Bone marrow (tissue), 2 donors: ENCODE measurements around the gene HRH2.

Source experiments
- DNase-seq, 2 donors: peaks; one replicate each; lab custom pipeline; 2025; lab: John Stamatoyannopoulos, UW

The HRH2 gene

DNA sequence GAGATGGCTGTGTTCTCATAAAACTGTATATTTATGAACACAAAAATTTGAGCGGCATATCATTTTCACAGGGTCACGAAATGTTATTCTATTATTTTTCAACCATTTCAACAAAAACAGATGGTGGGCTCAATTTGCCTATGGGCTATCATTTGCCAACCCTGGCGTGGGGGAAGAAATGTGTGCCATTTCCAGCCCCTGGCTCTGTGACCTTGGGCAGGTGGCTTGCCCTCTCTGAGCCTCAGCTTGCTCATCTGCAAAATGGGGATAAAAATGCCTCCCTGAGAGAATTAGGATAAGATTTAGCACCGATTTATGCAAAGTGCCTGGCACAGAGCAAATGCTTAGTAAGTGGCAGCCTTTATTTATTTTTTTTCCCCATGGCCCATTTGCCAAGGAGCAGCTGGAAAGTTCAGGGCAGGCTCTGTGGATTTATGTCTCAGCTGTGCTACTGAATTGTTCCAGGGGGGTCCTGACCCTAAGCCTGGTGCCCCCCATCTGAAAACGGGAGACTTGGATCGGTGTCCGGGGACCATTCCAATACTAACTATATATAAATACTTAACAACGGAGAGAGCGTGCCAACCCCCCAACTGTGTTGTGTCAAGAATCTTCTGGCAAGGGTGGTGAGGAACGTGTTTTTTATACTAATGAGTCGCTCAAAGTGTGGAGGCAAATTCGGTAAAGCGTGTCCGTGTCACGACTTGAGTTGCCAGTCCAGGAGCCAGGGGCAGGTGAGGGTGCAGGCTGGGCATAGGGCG lies 34.5 kb downstream of the HRH2 start:
- DNase-seq: no peak

DNA sequence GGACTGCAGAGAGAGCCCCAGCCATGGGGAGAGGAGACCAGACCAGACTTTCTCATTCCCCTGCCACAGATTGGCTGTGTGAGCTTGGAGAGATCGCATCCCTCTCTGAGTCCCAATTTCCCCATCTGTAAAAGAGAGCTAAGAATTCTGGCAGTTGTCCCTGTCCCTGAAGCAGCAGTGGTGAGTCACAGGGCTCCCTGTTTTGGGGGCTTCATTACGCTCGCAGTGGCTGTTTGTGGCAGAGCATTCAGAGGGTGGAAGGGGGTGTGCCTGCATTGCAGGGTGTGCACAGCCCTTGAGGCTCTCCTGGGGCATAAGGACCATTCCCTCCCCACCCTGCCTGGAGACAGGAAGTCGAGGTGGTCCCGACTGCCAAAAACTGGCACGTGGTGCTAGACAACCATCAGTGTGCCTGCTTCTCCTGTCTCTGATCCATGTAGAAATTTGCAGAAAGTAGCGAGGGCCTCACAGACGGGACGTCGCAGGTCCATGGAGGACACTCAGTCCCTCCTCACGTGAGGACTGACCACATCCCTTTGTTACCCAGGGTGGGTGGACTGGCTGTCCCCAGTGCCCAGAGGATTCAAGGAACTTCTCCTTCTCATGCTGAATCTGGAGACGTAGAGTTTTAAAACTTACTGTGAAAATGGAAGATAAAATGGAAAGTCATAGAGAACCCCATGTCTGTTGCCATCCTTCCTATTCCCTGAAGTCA lies 35.3 kb downstream of the HRH2 start:
- no peak for DNase-seq

GRCh38 chr5:175693741-175694140 lies 35.9 kb downstream of the HRH2 start:
- DNase-seq: no peak

DNA sequence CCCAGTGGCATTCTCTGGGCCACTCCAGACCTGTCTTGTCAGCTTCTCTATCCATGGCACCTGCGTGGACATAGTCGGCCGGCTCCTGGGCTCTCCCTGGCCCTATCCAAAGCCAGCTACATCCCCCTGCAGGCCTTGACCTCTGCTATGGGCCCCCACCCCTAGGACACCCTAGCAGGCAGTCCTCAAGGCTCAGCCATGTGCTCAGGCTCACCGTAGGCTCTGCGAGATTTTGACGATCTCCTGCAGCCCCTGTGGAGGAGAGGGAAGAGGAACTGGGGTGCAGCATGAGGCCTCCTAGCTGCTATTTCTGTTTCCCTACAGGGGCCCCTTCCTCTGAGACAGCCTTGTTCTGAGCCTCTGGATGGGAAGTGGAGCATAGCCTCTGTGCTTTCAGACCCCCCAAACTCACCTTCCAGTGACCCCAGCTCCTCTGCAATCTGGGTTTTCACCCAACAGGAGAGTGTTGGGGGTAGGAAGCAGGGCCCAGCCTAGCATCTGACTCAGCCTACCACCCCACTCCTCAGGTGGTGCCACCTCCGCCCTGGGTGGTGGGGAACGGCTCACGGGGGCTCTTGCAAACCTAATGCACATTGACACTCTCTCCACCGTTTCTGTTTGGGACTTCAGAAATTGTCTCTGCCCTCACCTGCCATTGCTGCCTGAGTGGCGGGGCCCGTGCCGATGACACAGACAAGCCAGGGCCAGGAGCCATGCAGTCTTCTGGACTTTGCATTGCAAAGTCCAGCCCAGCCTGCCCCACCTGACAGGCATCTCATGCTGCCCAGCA lies 36.7 kb downstream of the HRH2 start:
- peak in 1 of 2 donors; percentile 16 for DNase-seq

GRCh38 chr5:175695161-175696126 lies 37.6 kb downstream of the HRH2 start:
- no peak for DNase-seq

- peak; percentile 64 to 72 for DNase-seq
Measured at GRCh38 chr5:175696139-175696854, 38.4 kb downstream of the HRH2 start.

GRCh38 chr5:175696855-175697198 lies 39.0 kb downstream of the HRH2 start:
- DNase-seq: no peak

GRCh38 chr5:175697846-175698245 lies 40.0 kb downstream of the HRH2 start:
- no peak for DNase-seq

DNA sequence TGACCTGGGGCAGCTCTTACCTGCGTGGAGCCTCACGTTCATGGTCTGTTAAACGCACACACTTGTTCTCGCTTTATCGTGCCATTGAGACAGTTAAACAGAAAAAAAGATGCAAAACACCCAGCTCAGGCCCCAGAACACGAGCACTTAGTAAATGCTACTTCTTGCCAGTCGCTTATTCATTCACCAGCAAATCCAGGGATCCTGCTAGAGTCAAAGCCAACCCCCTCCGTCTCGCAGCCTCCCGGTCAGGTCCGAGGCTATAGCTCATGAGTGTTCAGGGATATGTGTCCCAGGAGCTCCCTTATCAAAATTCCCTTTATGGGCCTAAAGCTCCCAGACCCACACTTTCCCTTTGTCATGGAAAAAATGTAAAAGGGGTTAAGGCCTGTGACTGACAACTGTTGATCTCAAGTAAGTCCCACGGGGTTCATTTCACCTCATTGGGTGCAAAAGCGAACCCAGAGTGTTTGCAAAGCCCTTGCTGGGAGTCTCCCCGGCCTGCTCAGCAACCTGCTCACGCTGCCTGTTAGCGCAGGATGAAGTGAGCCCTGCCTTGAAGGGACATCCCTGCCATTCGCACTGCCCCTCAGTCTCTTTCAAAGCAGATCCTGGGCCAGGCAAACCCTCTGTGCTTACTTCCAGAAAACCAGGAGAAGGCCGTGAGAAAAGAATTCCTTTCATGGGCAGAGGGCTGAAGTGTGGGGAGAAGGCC lies 40.7 kb downstream of the HRH2 start:
- no peak for DNase-seq

GRCh38 chr5:175700991-175701390 lies 43.1 kb downstream of the HRH2 start:
- no peak for DNase-seq

GRCh38 chr5:175701797-175702196 lies 43.9 kb downstream of the HRH2 start:
- no peak for DNase-seq

GRCh38 chr5:175706499-175706898 lies 48.6 kb downstream of the HRH2 start:
- no peak for DNase-seq

DNA sequence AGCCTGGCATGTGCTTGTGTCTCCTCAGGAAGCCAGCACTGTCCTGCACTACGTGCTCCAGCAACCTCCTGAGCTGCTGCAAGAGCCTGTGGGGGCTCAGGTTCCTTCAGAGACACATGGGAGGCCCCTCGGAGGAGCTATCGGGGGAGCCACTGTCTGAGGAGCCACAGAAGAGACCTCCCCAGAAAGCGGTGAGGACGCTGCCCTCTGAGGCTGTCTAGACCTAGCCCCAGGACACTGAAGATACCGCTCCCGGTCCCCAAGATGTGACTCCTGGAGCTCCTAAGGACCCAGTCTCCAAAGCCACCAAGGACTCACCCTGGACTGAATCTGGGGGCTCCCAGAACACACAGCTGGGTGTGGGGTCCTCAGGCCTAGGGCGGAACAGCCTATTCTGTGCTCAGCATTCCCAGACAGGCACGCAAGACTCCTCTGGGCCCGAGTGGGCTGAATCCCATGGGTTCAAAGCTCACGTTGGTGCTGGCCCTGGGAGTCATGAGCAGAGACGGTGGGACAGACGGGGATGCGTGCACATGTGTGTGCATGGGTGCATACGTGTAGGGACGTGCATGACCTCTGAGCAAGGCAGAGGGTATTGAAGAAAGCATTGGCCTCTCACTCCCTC lies 50.0 kb downstream of the HRH2 start:
- no peak for DNase-seq

- no peak for DNase-seq
Measured at GRCh38 chr5:175709276-175709781, 51.5 kb downstream of the HRH2 start.

DNA sequence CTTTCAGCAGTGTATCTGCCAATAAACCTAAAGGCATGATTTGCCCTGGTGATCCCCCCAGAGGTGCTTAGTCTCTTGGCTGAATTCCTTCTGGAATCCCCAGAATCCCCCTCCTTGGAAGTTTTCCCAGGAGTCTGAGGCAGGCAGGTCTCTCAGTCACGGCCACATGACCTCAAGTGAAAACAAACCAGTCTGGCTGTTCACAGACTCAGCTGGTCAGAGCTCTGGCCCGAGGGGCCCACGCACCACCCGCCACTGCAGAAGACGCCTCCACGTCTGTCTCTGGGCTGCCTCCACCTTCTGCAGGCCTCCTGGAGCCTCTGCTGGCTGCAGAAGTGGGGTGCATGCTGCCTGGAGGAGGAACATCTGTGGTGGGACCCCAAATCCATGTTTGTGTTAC lies 52.5 kb downstream of the HRH2 start:
- no peak for DNase-seq

DNA sequence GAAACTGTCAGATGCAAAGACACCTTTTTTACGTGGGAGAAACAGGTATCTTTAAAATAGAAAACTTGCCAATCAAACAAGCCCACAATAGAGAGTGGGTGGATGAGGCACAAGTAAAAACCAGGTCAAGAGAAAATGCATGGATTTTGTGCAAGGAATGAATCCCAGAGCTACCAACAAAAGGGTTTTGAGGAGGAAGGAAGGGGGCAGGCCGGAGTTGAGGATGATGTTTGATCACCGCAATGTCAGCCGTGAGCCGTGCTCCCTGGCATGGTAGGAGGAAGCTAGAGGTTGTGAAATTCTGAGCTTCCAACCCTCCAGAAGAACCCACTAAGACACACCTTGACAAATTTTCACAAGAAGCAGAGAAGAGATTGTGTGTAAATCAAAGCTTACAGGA lies 53.2 kb downstream of the HRH2 start:
- DNase-seq: no peak

DNA sequence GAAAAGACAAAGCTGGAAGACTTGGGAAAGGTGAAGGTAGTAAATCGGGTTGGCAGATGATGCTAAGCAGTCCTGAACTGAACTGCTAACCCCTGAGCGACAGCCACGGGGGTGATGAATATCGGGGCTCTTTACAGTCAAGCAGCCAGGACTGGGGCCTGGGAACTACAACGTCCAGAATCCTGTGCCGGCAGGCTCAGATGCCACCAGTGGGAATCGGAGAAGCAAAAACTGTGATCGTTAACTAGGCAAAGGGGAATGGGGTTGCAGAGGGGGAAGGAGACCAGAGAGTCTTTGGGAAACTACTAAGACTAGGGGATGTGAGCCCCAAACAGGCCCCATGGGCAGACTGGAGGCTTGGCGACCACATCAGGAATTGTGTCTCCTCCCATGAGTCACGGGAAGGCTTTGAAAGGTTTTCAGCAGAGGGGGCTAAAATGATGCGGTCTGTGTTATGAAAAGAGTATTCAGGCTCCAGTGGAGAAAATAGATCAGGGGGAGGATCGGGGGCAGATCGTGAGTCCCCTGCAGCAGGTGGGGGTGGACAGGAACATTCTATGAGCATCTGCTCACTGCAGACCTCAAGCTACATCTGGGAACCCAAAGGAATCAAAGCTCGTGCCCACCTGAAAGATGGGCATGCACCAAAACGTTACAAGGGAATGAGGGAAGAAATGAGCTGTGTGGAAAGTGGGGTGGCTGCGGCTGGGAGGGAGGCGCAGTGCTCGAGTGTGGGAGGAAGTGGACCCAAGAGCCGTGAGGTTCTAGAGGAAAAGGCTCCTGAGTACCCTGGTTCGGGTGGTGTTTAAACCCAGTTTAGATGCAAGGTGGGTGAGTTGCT lies 53.8 kb downstream of the HRH2 start:
- no peak for DNase-seq

GRCh38 chr5:175712313-175712680 lies 54.4 kb downstream of the HRH2 start:
- DNase-seq: no peak

DNA sequence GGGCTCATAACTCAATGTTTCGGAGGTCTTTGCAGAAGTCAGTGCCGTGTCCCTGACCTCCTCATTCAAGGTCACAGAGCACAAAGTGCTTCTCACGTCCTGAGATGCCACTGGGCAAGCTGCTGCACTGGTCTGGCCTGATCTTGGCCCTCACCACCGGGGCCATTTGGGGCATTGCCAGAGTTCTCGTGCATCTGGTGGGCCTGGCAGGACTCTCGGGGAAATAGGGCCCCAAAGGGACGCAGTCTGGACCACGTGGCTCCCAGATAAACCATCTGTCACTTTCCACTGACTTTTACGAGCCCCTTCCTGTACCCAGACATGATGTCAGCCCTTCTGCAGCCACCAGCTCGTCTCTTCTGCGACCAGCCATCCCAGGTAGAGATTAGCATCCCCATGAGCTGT lies 54.8 kb downstream of the HRH2 start:
- DNase-seq: no peak
